CD4-positive, alpha-beta T cell treated with Interferon gamma for 1 hour (primary cell): ENCODE measurements around the gene SHMT1.
"Not testable (repeated sequence)": the region's sequence is repeated elsewhere in the genome, so short reads cannot be mapped to it uniquely, and the experiment has no call there.

Source experiments
- DNase-seq: peaks from one replicate; pipeline ENCODE4 v3.0.0-alpha.2; 2020

SHMT1 gene

DNA sequence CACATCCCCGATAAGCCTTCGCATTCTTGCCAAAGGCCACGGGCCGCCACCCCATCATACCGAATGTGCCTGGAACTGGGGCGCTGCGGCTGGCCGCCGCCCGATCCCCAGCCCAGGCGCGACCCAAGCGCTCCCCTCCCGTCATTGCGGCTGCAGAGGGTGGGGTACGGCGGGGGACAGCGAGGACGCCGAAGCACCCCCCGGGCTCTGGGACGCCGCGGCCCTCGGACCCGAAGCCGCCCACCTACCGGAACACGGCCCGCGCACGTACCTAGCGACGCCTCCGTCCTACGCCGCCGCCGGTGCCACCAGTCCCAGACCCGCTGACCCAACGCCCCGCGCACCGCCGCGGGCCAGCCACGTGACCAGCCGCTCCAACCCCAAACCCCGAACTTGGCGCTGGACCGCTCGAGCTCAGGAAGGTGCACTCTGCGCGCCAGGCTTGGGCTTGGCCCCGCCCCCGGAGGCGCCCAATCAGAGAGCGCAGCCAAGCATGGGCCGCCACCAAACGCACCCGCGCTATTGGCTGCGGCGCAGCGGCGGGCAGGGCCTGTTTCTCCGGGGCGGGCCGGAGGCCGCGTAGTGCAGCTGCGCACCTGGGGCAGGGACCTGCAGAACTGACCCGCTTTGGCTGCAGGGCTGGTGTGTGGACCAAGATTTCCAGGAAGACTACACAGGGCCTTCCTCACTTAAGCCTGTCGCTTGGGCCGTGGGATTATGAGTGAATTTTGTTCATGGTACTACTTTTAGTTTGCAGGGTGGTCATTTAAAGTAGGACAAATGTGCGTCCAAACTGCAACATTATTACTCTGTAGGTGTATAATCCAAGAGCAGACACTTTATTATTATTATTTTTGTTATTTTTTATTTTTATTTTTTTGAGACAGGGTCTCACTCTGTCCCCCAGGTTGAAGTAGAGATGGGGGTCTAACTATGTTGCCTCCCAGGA, at the start of gene SHMT1:
SHMT1 (minus strand) TSS at position 450 of the 949 bp plus-strand sequence. CDS start 7,569 bp downstream, outside the sequence.
- peak; percentile 88 for DNase-seq

DNA sequence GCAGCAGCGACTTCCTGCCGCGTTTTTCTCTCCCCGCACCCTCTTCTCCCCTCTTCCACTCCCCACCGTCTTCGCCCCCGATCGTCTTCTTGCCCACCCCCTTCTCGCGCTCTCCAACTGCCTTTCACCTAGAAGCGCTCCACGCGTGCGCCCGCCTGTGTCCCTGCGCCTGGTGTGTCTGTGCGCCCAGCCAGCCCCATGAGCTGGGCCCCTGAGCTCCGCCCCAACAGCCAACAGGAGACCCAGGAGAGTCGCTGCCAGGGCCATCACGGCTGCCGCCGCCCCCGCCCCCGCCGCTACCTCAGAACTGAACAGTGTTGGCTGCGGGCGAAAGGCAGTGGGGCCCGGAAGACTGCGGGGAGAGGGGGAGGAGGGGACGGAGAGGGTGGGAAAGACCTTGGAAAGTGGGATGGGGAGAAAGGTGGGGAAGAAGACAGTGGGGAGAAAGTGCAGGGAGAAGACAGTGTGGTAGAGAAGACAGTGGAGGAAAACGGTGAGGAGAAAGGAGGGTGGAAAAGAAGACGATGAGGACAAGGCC, 48.7 kb upstream of the SHMT1 start:
- not testable (repeated sequence) for DNase-seq

DNA sequence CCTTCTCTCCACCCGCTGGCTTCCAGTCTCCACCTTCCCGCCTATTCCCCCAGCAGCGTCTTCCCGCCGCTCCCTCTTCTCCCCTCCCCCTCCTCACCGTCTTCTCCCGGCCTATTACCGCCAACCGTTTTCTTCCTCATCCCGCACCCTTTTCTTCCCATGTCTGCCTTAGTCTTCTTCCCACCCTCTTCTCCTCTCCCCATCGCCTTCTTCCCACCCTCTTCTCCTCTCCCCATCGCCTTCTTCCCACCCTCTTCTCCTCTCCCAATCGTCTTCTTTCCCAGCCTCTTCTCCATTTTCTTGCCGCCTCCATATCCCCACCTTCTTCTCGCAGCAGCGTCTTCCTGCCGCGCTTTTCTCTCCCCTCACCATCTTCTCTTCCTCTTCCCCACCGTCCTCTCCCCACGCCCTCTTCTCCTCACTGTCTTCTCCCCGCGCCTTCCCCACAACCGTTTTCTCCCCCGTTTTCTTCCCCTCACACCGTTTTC, 48.1 kb upstream of the SHMT1 start:
- DNase-seq: not testable (repeated sequence)

DNA sequence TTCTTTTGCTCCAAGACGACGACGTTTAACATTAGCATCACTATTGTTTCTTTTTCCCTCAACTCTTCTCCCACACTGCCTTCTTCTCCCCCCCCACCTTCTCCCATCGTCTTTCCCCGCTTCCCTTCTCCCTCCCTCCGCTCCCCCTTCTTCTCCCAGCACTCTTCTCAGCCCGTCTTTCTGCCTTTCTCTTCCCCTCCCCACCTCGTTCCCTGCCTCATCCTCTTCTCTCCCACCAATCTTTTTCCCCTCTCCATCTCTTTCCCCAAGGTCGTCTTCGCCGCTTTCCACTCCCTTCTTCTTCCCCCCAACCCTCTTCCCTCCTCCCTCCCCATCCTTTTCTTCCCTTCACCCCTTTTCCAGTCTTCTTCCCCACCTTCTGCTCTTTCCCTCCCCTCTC, 47.4 kb upstream of the SHMT1 start:
- not testable (repeated sequence) for DNase-seq

DNA sequence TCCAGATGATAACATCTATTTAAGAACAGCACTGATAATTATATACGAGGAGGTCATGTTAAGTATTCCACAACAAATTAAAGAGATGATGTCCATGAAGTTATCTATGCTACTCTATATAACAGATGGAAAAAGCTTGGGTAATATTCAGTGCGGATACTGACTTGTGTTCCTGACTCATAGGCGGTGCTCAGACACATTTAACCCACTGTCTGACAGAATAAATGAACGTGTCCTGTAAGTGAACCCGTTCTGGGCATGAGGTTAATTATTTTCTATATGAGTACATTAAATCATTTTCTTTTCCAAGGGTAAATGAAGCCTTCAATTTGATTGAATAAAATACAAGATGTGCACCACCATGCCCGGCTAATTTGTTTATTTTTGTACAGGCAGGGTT, 46.0 kb upstream of the SHMT1 start:
- DNase-seq: not testable (repeated sequence)

DNA sequence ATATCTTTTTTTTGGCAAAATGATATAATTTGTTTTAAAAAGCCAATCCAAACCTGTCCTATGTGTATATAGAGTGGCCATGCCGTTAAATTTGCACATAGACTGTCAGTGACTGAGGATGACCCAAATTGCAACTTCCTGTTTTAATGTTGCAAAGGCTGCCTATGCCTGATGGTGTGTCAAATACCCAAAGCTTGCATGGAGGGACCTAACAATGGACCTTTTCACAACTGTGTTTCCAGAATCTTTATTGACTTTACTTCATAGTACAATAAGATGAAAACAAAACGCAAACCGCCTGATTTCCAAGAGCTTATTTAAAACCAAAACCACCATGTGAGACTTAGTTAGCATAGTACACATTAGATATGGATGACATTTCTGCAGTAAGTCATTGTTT, 45.6 kb upstream of the SHMT1 start:
- not testable (repeated sequence) for DNase-seq

DNA sequence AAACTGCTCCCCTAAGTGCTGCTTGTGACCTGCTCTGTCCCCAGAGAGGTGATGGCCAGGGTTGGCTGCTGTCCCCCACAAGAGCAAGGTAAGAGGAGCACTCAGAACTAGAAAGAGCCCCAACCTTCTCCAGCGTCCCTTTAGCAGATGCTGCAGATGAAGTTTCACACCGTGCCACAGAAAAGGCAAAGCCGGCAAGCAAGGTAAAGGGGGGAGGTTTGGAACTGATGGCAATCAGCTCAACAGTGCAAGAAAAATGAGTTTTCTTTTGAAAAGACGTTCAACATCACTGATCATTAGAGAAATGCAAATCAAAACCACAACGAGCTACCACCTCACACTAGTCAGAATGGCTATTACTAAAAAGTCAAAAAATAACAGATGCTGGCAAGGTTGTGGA, 40.3 kb upstream of the SHMT1 start:
- not testable (repeated sequence) for DNase-seq

DNA sequence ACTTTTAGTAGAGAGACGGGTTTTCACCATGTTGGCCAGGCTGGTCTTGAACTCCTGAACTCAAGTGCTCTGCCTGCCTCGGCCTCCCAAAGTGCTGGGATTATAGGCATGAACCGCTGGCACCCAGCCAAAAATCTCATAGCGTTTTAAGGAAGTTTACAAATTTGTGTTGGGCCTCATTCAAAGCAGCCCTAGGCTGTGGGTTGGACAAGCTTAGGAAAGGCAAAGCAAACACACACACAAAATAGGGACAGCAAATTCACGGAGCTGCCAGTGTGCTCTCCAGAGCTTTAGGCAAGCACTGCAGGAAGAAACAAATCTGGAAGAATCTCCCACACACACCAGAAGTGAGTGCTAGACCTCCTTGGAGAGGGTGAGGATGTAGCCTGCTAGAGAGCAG, 39.8 kb upstream of the SHMT1 start:
- not testable (repeated sequence) for DNase-seq

DNA sequence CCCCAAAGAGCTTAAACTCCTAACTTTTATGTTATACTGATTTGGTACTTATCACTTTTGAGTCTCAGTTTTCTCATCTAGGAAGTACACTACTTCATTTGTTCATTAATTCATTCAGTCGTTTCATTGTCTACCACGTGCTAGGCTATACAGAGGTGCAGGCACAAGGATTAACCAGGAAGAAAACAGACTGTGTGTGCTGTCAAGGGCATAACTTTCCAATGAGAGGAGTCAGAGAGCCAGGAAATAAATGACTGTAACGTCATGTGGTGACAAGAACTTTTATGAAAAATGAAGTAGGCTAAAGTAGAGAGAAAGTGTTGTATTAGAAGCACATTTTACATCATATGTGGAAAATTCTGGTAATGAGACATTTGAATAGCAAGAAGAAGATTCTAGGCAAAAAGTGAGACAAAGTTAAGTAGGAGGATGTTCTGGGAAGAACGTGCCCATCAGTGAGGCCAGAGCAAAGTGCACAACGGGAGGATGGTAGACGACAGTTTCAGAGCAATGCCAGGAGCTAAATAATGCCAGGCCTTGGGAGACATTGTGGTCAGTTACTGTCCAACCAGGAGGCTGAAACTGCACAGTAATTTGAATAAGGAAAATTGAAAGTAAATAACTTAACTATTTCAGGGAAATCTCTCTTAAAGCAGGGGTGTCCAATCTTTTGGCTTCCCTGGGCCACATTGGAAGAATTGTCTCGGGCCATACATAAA, 38.7 kb upstream of the SHMT1 start:
- not testable (repeated sequence) for DNase-seq

DNA sequence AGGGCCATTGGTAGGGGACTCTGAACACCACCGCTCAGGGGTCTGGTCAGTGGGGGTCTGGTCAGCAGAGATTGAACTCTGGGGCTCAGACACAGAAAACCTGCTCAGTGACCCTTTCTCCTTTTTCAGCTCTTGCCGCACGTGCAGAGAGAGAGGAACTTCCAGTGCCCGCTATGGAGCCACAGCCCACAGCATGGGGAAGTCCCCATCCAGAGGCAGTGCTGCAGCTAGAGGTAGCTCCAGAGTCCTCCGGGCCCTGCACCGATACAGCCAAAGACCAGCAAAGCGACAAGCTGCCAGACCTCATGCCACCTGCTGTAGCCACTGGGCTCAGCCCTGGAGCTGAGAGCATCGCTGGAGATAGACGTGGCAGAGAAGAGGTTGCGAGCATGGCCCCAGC, 25.4 kb upstream of the SHMT1 start:
- not testable (repeated sequence) for DNase-seq

DNA sequence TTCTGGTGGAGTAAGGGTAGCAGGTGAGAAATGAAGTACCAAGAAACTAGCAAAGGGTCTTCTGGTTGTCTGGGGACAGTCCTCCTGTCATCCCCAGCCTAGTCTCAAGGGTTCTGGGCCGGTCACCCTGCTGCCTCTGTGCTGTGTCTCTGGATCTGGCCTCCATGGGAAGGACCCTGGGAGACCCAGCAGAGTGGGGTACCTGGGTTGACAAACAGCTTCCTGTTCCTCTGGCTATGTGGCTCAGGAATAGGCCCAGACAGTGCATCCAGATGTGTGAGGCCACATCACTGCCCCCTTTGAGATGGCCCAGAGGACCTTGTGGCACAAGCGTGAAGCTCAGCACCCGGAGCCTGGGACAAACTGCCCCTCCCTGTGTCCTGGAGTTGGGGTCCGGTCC, 24.9 kb upstream of the SHMT1 start:
- not testable (repeated sequence) for DNase-seq

DNA sequence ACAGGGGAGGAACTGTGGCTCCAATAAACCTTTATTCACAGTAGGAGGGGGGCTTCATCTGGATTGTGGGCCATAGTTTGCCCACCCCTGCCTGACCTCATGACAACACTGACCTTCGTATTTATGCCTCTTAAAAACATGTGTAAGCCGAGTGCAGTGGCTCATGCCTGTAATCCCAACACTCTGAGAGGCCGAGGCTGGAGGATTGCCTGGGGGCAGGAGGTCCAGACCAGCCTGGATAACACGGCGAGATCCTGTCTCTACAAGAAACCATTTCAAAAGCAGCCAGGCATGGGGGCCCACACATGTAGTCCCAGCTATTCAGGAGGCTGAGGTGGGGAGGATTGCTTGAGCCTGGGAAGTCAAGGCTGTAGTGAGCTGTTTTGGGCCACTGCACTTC, 24.2 kb upstream of the SHMT1 start:
- not testable (repeated sequence) for DNase-seq

DNA sequence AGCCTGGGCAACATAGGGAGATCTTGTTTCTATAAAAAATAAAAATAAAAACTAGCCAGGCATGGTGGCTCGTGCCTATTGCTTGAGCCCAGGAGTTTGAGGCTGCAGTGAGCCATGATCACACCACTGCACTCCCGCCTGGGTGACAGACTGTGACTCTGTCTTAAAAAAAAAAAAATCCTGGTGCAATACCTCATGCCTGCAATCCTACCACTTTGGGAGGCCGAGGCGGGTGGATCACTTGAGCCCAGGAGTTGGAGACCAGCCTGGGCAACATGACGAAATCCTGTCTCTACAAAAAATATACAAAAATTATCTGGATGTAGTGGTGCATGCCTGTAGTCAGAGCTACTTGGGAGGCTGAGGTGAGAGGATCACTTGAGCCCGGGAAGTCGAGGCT, 20.9 kb upstream of the SHMT1 start:
- DNase-seq: not testable (repeated sequence)

DNA sequence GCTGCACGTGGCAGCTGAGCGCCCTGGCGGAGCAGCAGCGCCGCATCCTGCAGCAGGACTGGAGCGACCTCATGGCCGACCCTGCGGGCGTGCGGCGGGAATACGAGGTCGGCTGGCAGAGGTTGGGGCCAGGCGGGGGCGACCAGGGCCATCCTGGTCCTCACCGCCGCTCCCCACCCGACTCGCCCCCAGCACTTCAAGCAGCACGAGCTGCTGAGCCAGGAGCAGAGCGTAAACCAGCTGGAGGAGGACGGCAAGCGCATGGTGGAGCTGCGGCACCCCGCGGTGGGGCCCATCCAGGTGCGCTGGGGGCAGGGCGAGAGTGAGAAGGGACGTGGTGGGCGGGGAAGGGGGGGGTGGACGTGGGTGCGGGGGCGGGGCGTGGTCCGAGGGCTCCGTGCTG, 19.7 kb upstream of the SHMT1 start:
- DNase-seq: not testable (repeated sequence)

DNA sequence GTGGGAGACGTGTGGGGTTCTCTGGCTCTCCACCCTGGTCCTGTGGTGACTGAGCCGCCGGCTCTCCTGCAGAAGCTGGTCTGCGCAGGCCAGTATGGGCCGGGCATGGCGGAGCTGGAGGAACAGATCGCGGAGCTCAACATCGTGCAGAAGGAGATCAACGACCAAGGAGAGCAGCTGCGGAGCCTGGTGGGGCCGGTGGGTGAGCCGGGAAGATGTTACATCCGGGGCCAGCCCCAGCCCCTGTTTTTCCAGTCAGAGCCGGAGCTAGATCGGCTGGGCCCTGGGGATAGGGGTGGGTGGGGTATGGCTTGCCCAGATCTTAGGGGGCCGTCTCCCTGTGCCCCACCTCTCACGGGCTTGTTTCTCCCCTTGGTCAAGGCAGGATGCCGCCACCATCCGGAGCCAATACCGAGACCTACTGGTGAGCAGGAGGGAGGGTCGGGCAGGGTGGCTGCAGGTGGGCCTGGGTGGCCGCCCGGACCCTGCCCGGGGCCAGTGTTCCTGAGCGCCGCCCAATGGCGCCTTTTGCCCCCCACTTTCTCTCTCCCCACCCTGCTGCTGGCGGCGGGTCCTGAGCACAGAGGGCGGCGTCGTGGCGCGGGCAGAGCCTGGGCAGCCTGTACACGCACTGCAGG, 19.2 kb upstream of the SHMT1 start:
- DNase-seq: no peak

DNA sequence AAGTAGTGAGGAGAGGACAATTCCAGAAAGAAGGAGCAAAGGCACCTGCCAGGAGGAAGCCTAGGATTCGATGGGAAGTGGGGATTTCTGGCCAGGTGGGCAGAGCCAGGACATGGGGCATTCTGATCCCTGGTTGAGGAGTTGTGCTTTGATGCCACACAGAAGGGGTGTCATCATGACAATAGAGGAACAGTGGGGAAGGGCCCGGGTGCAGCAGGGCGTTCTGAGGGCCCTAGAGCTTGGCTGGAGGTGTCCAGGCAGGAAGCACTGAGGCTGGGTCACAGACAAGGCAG, 18.5 kb upstream of the SHMT1 start:
- no peak for DNase-seq

DNA sequence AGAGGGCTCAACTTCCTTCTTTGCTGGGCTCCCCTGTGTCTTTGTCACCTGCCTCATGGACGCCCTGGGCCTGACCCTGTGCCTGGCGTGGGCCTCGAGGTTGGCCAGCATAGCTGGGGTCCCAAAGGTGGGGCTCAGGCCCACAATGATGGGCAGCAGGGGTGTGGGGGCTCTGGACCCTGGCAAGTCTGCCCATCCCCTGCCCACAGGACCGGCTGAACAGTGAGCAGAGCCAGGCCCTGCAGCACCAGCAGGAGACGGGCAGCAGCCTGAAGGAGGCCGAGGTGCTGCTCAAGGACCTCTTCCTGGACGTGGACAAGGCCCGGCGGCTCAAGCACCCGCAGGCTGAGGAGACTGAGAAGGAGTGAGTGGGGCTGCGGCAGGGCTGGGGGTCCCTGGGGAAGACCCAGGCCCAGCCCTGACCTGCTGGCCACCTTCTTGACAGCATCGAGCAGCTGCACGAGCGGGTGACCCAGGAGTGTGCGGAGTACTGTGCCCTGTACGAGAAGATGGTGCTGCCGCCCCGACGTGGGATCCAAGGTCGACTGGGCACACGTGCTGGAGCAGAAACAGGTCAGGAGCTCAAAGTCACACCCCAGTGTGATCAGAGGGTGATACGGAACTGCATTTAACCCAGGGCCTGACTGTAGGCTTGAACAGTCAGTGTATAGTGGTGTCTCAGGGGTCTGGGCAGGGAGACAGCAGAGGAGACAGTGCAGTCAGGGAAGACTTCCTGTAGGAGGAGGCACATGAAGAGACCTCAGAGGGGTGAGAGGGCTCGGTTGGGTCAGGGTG, 18.0 kb upstream of the SHMT1 start:
- no peak for DNase-seq

DNA sequence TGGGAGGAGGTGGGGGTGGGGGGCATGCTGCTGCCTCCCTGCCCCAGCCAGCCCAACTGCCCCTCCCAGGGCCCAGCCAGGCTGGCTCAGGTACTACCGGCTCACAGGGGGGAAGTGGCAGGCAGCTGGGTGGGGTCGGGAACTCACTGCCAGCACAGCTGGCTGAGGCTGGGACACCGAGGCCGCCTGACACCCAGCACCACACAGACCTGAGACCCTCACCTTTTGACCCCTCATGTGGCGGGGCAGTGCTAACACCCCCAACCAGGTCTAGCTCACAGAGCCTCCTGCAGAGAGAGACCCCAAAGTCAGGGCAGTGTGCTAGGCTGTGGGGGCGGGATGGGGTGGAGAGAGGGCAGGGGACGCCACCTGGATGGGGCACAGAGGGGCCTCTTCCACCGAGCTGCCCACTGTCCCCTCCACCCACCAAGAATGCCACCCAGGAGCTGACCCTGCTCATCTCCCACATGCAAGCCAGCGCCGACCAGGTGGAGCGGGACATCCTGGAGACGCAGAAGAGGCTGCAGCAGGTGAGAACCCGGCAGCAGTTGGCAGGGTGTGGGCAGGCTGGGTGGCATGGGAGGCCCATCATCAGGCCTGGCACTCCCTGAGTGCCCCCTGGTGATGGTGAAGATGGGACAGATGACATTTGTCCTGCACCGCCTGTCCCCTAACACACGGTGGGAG, 17.3 kb upstream of the SHMT1 start:
- no peak for DNase-seq

DNA sequence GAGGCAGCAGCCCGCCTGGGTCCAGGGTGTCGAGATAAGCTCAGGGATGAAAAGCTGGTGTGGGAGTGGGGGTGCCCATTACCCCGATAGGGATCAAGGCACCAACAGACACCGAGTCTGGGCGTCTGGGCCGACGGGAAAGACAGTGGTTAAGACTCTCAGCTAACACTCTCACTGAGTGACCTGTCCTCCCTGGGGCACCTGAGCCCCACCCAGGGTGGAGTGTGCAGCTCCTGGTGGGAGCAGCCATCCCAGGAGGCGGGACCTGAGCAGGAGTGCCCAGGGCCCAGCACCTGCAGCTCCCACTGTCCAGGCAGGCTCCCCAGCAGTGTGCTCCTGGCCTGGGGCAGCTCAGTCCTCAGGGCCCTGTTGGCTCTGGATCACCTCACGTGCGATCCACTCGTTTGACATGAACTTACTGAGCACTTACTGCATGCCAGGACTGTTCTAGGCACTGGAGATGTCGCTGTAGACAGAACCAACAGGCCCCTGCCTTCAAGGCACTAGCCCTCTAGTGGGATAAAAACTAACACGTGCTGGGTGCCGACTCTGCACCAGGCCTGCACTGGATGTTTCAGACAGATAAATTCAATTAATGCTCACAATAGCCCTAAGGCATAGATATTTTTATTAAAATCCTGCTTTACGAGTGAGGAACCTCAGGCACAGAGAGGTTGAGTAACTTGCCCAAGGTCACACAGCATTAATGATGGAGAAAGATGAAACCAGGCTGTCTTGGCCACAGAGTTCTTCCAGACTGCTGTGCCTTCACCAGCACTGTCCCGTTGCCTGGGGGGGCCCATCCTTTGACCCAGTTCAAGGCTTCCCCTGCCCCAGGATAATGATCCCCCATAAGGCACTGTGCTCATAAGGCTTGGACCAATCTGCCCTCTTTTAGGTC, 16.1 kb upstream of the SHMT1 start:
- DNase-seq: no peak

DNA sequence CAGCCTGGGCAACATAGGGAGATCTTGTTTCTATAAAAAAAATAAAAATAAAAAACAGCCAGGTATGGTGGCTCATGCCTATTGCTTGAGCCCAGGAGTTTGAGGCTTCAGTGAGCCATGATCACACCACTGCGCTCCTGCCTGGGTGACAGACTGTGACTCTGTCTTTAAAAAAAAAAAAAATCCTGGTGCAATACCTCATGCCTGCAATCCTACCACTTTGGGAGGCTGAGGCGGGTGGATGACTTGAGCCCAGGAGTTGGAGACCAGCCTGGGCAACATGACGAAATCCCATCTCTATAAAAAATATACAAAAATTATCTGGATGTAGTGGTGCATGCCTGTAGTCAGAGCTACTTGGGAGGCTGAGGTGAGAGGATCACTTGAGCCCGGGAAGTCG, 15.3 kb upstream of the SHMT1 start:
- DNase-seq: not testable (repeated sequence)

DNA sequence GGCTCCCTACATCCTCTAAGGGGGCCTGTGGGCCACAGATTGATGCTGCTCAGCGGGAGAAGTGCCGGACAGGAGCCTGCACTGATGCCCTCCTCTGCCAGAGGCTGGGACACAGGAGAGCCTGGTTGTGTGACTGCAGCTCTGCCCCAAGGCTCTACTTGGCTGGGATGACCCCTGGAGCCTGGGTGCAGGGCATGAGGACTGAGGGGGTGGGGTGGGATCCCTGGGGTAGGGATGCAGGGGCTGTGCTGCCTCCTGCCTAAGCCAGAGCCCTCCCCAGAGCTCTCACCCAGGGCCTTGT, 14.8 kb upstream of the SHMT1 start:
- no peak for DNase-seq
